DND-41 (cell line): Measurements from ENCODE around the gene RAB40A.

Experiments used
- CTCF ChIP-seq: IDR thresholded peaks from 2 replicates; pipeline ENCODE4 v1.5.1; 2012; ENCODE audit warnings: borderline replicate concordance, low read length, moderate library complexity, mild to moderate bottlenecking; ENCODE audit not compliant: poor library complexity, severe bottlenecking; ENCODE audit errors: extremely low read depth
- EZH2 ChIP-seq: IDR thresholded peaks from 3 replicates; pipeline ENCODE4 v1.6.1; 2012; ENCODE audit warnings: borderline replicate concordance, low read depth, mild to moderate bottlenecking, moderate library complexity, low read length, inconsistent platforms; ENCODE audit not compliant: severe bottlenecking

- peak; percentile 50 for TF ChIP-seq CTCF
- no peak for TF ChIP-seq EZH2
Measured at GRCh38 chrX:103488332-103488731, 31.0 kb downstream of the RAB40A start.
